HepG2 (cell line): ENCODE results near the gene TRIM7. TPM values are rescaled to one million over a fixed set of nuclear protein-coding genes. Genes with fewer than 3 reads are reported as not detected.
A peak's percentile ranks its signal among the peaks of the same experiment; 100 is the strongest.

ENCODE experiments used
- CHCHD3 ChIP-seq: sonication (generic); formaldehyde crosslinking; IDR thresholded peaks from 2 replicates; pipeline ENCODE4 v1.8.0; 2022; ENCODE audit warnings: mild to moderate bottlenecking, missing genetic modification reagents, moderate library complexity
- MEIS2 ChIP-seq: sonication (generic); formaldehyde crosslinking; IDR thresholded peaks from 2 replicates; pipeline ENCODE4 v1.9.0; 2021; ENCODE audit warnings: mild to moderate bottlenecking, missing genetic modification reagents
- RARG ChIP-seq: sonication (generic); formaldehyde crosslinking; IDR thresholded peaks from 2 replicates; pipeline ENCODE4 v1.4.0; 2020; ENCODE audit warnings: low read depth, mild to moderate bottlenecking, missing genetic modification reagents
- ZFP91 ChIP-seq: sonication (generic); formaldehyde crosslinking; IDR thresholded peaks from 2 replicates; pipeline ENCODE4 v1.9.0; 2022; ENCODE audit warnings: missing genetic modification reagents, mild to moderate bottlenecking, borderline replicate concordance
- ZKSCAN1 ChIP-seq: fragments of 150-350 bp; IDR thresholded peaks from 2 replicates; pipeline ENCODE4 v1.6.1; 2014; ENCODE audit warnings: low read length
- ZMYM2 ChIP-seq: sonication (generic); formaldehyde crosslinking; IDR thresholded peaks from 2 replicates; pipeline ENCODE4 v1.8.0; 2022; ENCODE audit warnings: mild to moderate bottlenecking, missing genetic modification reagents
- ZNF101 ChIP-seq: sonication (generic); formaldehyde crosslinking; IDR thresholded peaks from 2 replicates; pipeline ENCODE4 v1.4.0; 2020; ENCODE audit warnings: mild to moderate bottlenecking, low read depth, missing genetic modification reagents, borderline replicate concordance
- ZNF232 ChIP-seq: sonication (generic); formaldehyde crosslinking; IDR thresholded peaks from 2 replicates; pipeline ENCODE4 v1.4.0; 2020; ENCODE audit warnings: missing genetic modification reagents, borderline replicate concordance
- ZNF362 ChIP-seq: sonication (generic); formaldehyde crosslinking; IDR thresholded peaks from 2 replicates; pipeline ENCODE4 v1.4.0; 2020; ENCODE audit warnings: missing genetic modification reagents, mild to moderate bottlenecking, borderline replicate concordance
- ZNF414 ChIP-seq: sonication (generic); formaldehyde crosslinking; IDR thresholded peaks from 2 replicates; pipeline ENCODE4 v1.5.0; 2020; ENCODE audit warnings: missing genetic modification reagents
- ZNF543 ChIP-seq: sonication (generic); formaldehyde crosslinking; IDR thresholded peaks from 2 replicates; pipeline ENCODE4 v1.4.0; 2020; ENCODE audit warnings: mild to moderate bottlenecking, missing genetic modification reagents
- ZNF547 ChIP-seq: sonication (generic); formaldehyde crosslinking; IDR thresholded peaks from 2 replicates; pipeline ENCODE4 v1.5.1; 2020; ENCODE audit warnings: mild to moderate bottlenecking, missing genetic modification reagents
- ZNF800 ChIP-seq: sonication (generic); formaldehyde crosslinking; IDR thresholded peaks from 2 replicates; pipeline ENCODE4 v1.4.0; 2020; ENCODE audit warnings: missing genetic modification reagents
- polyA plus RNA-seq, 8 experiments: library from polyadenylated mRNA; depleted of rRNA in 3 of 8; stranded (reverse) in 7 of 8; unstranded in 1 of 8; fragments of >200 nt; fragmentation: Illumina TruSeq in 4 of 8; extraction: Trizol in 4 of 8; gene quantifications; 2 replicates each; pipeline versions ENCODE4 v1.2.1 to v1.2.3, GENCODE V29; 2011 to 2016; ENCODE audit warnings: low read depth in 4 of 8, missing spikeins in 1 of 8, mixed read lengths in 1 of 8; ENCODE audit not compliant: insufficient read depth in 1 of 8
- total RNA-seq, 5 experiments: library from RNA; depleted of rRNA; stranded (reverse); fragments of >200 nt; fragmentation: Illumina TruSeq; extraction: Trizol; gene quantifications; 2 replicates each; pipeline ENCODE4 v1.2.3, GENCODE V29; 2016; ENCODE audit warnings: low read depth in 1 of 5
- TF ChIP-seq, protein P1 (sequence below): IDR thresholded peaks from 2 replicates; pipeline ENCODE4 v1.6.1; 2016
- TF ChIP-seq, protein P2 (sequence below): sonication (generic); formaldehyde crosslinking; IDR thresholded peaks from 2 replicates; pipeline ENCODE4 v1.4.0; 2020; ENCODE audit warnings: missing genetic modification reagents
- TF ChIP-seq, protein P3 (sequence below): sonication (generic); formaldehyde crosslinking; IDR thresholded peaks from 2 replicates; pipeline ENCODE4 v1.4.0; 2020; ENCODE audit warnings: missing genetic modification reagents, borderline replicate concordance

Gene TRIM7
- total and polyA plus RNA-seq, 2 of the 13 experiments (the other 11 are each of a cell fraction or from before 2014, with no cell fraction given), result 0.13 TPM; not detected in 1

GRCh38 chr5:181191526-181192336 lies 13.3 kb downstream of the TRIM7 start (continued):
- peak; percentile 94 for TF ChIP-seq ZNF800
- no peak for TF ChIP-seq ZNF547
- no peak for TF ChIP-seq ZKSCAN1
- TF ChIP-seq CHCHD3 (CRISPR knock-in tag), result no peak
- TF ChIP-seq, protein P1, sequence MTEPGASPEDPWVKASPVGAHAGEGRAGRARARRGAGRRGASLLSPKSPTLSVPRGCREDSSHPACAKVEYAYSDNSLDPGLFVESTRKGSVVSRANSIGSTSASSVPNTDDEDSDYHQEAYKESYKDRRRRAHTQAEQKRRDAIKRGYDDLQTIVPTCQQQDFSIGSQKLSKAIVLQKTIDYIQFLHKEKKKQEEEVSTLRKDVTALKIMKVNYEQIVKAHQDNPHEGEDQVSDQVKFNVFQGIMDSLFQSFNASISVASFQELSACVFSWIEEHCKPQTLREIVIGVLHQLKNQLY, result peak; percentile 51; the same call in 1 of the 2 replicates
- TF ChIP-seq ZFP91 (CRISPR knock-in tag), result peak; percentile 85
- TF ChIP-seq RARG (CRISPR knock-in tag), result peak; percentile 89; the same call in 1 of the 2 replicates
- peak; percentile 85 for TF ChIP-seq ZNF543 (CRISPR knock-in tag)
- TF ChIP-seq ZNF362 (CRISPR knock-in tag), result no peak
- TF ChIP-seq, protein P2, sequence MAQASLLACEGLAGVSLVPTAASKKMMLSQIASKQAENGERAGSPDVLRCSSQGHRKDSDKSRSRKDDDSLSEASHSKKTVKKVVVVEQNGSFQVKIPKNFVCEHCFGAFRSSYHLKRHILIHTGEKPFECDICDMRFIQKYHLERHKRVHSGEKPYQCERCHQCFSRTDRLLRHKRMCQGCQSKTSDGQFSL (CRISPR knock-in tag), result no peak
- TF ChIP-seq, protein P3, sequence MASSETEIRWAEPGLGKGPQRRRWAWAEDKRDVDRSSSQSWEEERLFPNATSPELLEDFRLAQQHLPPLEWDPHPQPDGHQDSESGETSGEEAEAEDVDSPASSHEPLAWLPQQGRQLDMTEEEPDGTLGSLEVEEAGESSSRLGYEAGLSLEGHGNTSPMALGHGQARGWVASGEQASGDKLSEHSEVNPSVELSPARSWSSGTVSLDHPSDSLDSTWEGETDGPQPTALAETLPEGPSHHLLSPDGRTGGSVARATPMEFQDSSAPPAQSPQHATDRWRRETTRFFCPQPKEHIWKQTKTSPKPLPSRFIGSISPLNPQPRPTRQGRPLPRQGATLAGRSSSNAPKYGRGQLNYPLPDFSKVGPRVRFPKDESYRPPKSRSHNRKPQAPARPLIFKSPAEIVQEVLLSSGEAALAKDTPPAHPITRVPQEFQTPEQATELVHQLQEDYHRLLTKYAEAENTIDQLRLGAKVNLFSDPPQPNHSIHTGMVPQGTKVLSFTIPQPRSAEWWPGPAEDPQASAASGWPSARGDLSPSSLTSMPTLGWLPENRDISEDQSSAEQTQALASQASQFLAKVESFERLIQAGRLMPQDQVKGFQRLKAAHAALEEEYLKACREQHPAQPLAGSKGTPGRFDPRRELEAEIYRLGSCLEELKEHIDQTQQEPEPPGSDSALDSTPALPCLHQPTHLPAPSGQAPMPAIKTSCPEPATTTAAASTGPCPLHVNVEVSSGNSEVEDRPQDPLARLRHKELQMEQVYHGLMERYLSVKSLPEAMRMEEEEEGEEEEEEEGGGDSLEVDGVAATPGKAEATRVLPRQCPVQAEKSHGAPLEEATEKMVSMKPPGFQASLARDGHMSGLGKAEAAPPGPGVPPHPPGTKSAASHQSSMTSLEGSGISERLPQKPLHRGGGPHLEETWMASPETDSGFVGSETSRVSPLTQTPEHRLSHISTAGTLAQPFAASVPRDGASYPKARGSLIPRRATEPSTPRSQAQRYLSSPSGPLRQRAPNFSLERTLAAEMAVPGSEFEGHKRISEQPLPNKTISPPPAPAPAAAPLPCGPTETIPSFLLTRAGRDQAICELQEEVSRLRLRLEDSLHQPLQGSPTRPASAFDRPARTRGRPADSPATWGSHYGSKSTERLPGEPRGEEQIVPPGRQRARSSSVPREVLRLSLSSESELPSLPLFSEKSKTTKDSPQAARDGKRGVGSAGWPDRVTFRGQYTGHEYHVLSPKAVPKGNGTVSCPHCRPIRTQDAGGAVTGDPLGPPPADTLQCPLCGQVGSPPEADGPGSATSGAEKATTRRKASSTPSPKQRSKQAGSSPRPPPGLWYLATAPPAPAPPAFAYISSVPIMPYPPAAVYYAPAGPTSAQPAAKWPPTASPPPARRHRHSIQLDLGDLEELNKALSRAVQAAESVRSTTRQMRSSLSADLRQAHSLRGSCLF (CRISPR knock-in tag), result peak; percentile 78; the same call in 1 of the 2 replicates
- TF ChIP-seq ZNF101 (CRISPR knock-in tag), result 0 out of 2 replicates have a peak, but pooled peaks have one; percentile 25
- TF ChIP-seq ZNF414, result no peak
- TF ChIP-seq ZNF232 (CRISPR knock-in tag), result peak; percentile 60; the same call in 1 of the 2 replicates
- TF ChIP-seq ZMYM2 (CRISPR knock-in tag), result 0 out of 2 replicates have a peak, but pooled peaks have one; percentile 58
- 0 out of 2 replicates have a peak, but pooled peaks have one; percentile 34 for TF ChIP-seq MEIS2 (CRISPR knock-in tag)
